IMR-90 (cell line): ENCODE measurements around the gene RAET1E. TPM values are rescaled to one million over a fixed set of nuclear protein-coding genes. Genes with fewer than 3 reads are reported as not detected.
A peak's percentile ranks its signal among the peaks of the same experiment; 100 is the strongest.
"Not testable (repeated sequence)": the region's sequence is repeated elsewhere in the genome, so short reads cannot be mapped to it uniquely, and the experiment has no call there.

ENCODE experiments used
- ATAC-seq: fragments of 200-7000 bp; cut with Tn5 transposase; 2 replicates; pipeline ENCODE4 v1.9.1; 2020; ENCODE audit warnings: low read depth, mild to moderate bottlenecking, moderate library complexity
- BruUV-seq: library from RNA; stranded (reverse); fragments of 400-500 nt; replicated peaks from 2 replicates; lab custom pipeline; 2021; lab: Mats Ljungman, UMichigan
- CTCF ChIA-PET: fragments of 300-600 bp; formaldehyde crosslinking; extraction: SDS; loops from one replicate; lab custom pipeline; 2021; ENCODE audit warnings: antibody characterized with exemption; lab: Yijun Ruan, JAX
- POLR2A ChIA-PET: fragments of 300-600 bp; sonication (Branson Sonifier 250); formaldehyde crosslinking; loops from one replicate; lab custom pipeline; 2022; ENCODE audit warnings: antibody characterized with exemption; ENCODE audit not compliant: unreplicated experiment; lab: Charles Lee
- DNase-seq: peaks from one replicate; pipeline ENCODE4 v3.0.0; 2013
- H2AFZ ChIP-seq: replicated peaks from 2 replicates; pipeline ENCODE3; 2013; ENCODE audit warnings: low read length, mild to moderate bottlenecking; ENCODE audit not compliant: poor library complexity
- H2AK5ac ChIP-seq: 2 replicates; pipeline ENCODE4 v1.6.1; 2013; ENCODE audit warnings: low read depth, low read length, inconsistent platforms
- H2AK9ac ChIP-seq: replicated peaks from 2 replicates; pipeline ENCODE3; 2013; ENCODE audit warnings: mild to moderate bottlenecking, low read depth, low read length, moderate library complexity; ENCODE audit not compliant: poor library complexity
- H2BK120ac ChIP-seq: 2 replicates; pipeline ENCODE4 v1.6.1; 2013; ENCODE audit warnings: low read depth, low read length, inconsistent platforms
- H2BK15ac ChIP-seq: 3 replicates; pipeline ENCODE4 v1.6.1; 2013; ENCODE audit warnings: low read depth, low read length, inconsistent platforms
- H2BK20ac ChIP-seq: 2 replicates; pipeline ENCODE4 v1.6.1; 2013; ENCODE audit warnings: low read depth, mild to moderate bottlenecking, inconsistent platforms, low read length, moderate library complexity
- H2BK5ac ChIP-seq: 2 replicates; pipeline ENCODE4 v1.6.1; 2013; ENCODE audit warnings: mild to moderate bottlenecking, low read depth, low read length, inconsistent platforms; ENCODE audit not compliant: poor library complexity, severe bottlenecking
- H3K14ac ChIP-seq: replicated peaks from 2 replicates; pipeline ENCODE4 v1.6.1; 2013; ENCODE audit warnings: low read depth, low read length, inconsistent platforms
- H3K18ac ChIP-seq: 2 replicates; pipeline ENCODE4 v1.6.1; 2013; ENCODE audit warnings: low read depth, low read length, control low read depth
- H3K23ac ChIP-seq: 2 replicates; pipeline ENCODE4 v1.6.1; 2013; ENCODE audit warnings: low read depth, low read length, inconsistent platforms
- H3K27ac ChIP-seq: 2 replicates; pipeline ENCODE4 v1.5.1; 2013; ENCODE audit warnings: mild to moderate bottlenecking, control low read depth, low read length; ENCODE audit not compliant: insufficient read depth
- H3K27me3 ChIP-seq: 2 replicates; pipeline ENCODE4 v1.6.1; 2013; ENCODE audit warnings: low read length; ENCODE audit not compliant: control insufficient read depth, insufficient read depth
- H3K36me3 ChIP-seq: 2 replicates; pipeline ENCODE4 v1.6.1; 2013; ENCODE audit warnings: low read length, mixed read lengths; ENCODE audit not compliant: control insufficient read depth, insufficient read depth
- H3K4ac ChIP-seq: 2 replicates; pipeline ENCODE4 v1.6.1; 2013; ENCODE audit warnings: low read depth, low read length, inconsistent platforms
- H3K4me1 ChIP-seq: 2 replicates; pipeline ENCODE4 v1.6.1; 2013; ENCODE audit warnings: low read length, mixed read lengths; ENCODE audit not compliant: control insufficient read depth, insufficient read depth
- H3K4me2 ChIP-seq: 2 replicates; pipeline ENCODE4 v1.6.1; 2013; ENCODE audit warnings: low read depth, mild to moderate bottlenecking, control low read depth, low read length, moderate library complexity
- H3K4me3 ChIP-seq: 2 replicates; pipeline ENCODE4 v1.5.1; 2013; ENCODE audit warnings: low read depth, mild to moderate bottlenecking, control low read depth, low read length, moderate library complexity; ENCODE audit not compliant: insufficient read depth
- H3K56ac ChIP-seq: 2 replicates; pipeline ENCODE4 v1.6.1; 2013; ENCODE audit warnings: low read length, inconsistent platforms; ENCODE audit not compliant: insufficient read depth; ENCODE audit errors: extremely low read depth
- H3K79me1 ChIP-seq, 2 experiments: 2 replicates each; pipeline ENCODE4 v1.6.1; 2013; ENCODE audit warnings: low read length in 2 of 2, inconsistent platforms in 1 of 2, low read depth in 1 of 2
- H3K9ac ChIP-seq: 2 replicates; pipeline ENCODE4 v1.6.1; 2013; ENCODE audit warnings: low read depth, low read length, control low read depth
- H3K9me1 ChIP-seq: 2 replicates; pipeline ENCODE4 v1.6.1; 2013; ENCODE audit warnings: low read length, inconsistent platforms; ENCODE audit not compliant: insufficient read depth
- H3K9me3 ChIP-seq: 2 replicates; pipeline ENCODE4 v1.6.1; 2013; ENCODE audit warnings: low read length; ENCODE audit not compliant: control insufficient read depth, insufficient read depth
- H4K20me1 ChIP-seq: 2 replicates; pipeline ENCODE4 v1.6.1; 2013; ENCODE audit warnings: low read length, inconsistent platforms; ENCODE audit not compliant: insufficient read depth
- H4K5ac ChIP-seq: 2 replicates; pipeline ENCODE4 v1.6.1; 2013; ENCODE audit warnings: mild to moderate bottlenecking, low read depth, low read length, control low read depth
- H4K8ac ChIP-seq, 2 experiments: 2 replicates each; pipeline ENCODE4 v1.6.1; 2013; ENCODE audit warnings: low read depth in 2 of 2, low read length in 2 of 2, control low read depth in 1 of 2, inconsistent platforms in 1 of 2
- H4K91ac ChIP-seq: 2 replicates; pipeline ENCODE4 v1.6.1; 2013; ENCODE audit warnings: low read depth, low read length, inconsistent platforms; ENCODE audit not compliant: insufficient read depth
- WGBS, 2 experiments: methylation state at CpG; one replicate each; pipeline versions ENCODE4 v1.1.5 to v1.1.7; 2013; ENCODE audit warnings: missing lambda C conversion rate in 2 of 2; ENCODE audit not compliant: insufficient read length in 1 of 2; ENCODE audit errors: extremely low coverage in 2 of 2; 5-methylcytosine and 5-hydroxymethylcytosine counted together
- dilution Hi-C: fragments of 300-500 bp; cut with HindIII; formaldehyde crosslinking; loops from one replicate; pipeline ENCODE4 v1.14.3; 2018; ENCODE audit warnings: low sequenced_read_pairs; ENCODE audit not compliant: unreplicated experiment
- in situ Hi-C: fragments of 300-500 bp; cut with MboI; formaldehyde crosslinking; loops from 3 replicates; pipeline ENCODE4 v1.14.3; 2019; ENCODE audit warnings: low sequenced_read_pairs, inconsistent platforms, mixed read lengths
- intact Hi-C: fragments of 100-400 bp; cut with micrococcal nuclease; formaldehyde crosslinking; loops from 2 replicates; pipeline ENCODE4 v1.10.0; 2022
- polyA plus RNA-seq, 3 experiments: library from polyadenylated mRNA; depleted of rRNA; stranded (reverse); fragments of >200 nt; gene quantifications; 2 replicates each; pipeline ENCODE4 v1.2.3, GENCODE V29; 2012; ENCODE audit warnings: low replicate concordance in 1 of 3
- total RNA-seq: library from RNA; depleted of rRNA; stranded (reverse); fragments of >200 nt; gene quantifications from 2 replicates; pipeline ENCODE4 v1.2.3, GENCODE V29; 2012

RAET1E gene
- total and polyA plus RNA-seq, 2 of the 4 experiments (the other 2 are of a cell fraction) = not detected

GRCh38 chr6:149854017-149854416 is 43.9 kb downstream of the RAET1E start:
- H3K9ac ChIP-seq, H3K9me3 ChIP-seq, H4K20me1 ChIP-seq, H3K36me3 ChIP-seq, intact Hi-C loops, H2AFZ ChIP-seq, BruUV-seq, H3K4me2 ChIP-seq, H3K4me3 ChIP-seq, dilution Hi-C loops, H3K27me3 ChIP-seq, in situ Hi-C loops, POLR2A ChIA-PET, DNase-seq, ATAC-seq: not testable (repeated sequence)
- no CpG with 5 or more reads among the region's 4 CpGs for WGBS, 2 experiments
- Histone ChIP-seq H2BK5ac (peak overlapping the region; percentile 98), H3K9me1 (peaks cover 23% of the 10 kb centered on the region), H3K18ac (peak overlapping the region; percentile 73), H3K56ac (peak overlapping the region; percentile 22; the same call in 1 of the 2 replicates), H4K91ac (peak overlapping the region; percentile 98), H3K4ac (peak overlapping the region; percentile 96), H3K14ac (peak overlapping the region; percentile 78), H2BK20ac (peak overlapping the region; percentile 74), H2BK120ac (peak overlapping the region; percentile 90), H2BK15ac (peak overlapping the region; percentile 39; the same call in 1 of the 3 replicates), H3K79me1 (peaks cover 14 to 63% of the 10 kb centered on the region in 2 experiments), H3K4me1 (peaks cover 23% of the 10 kb centered on the region), H2AK5ac (peak overlapping the region; percentile 82), H4K8ac (peak overlapping the region; percentile 73 to 82; a peak in 3 of 4 replicates), H2AK9ac (peak overlapping the region; percentile 34), H3K23ac (peak overlapping the region; percentile 48; the same call in 1 of the 2 replicates), H3K27ac (peak overlapping the region; percentile 72), H4K5ac (peak overlapping the region; percentile 80)
- CTCF ChIA-PET = interaction anchor here (0.7 kb wide), 1 partner anchor 12 kb away, joined by 3 read pairs; no protein-coding TSS in a partner anchor
